Liver (tissue), 9 donors: ENCODE data around the gene YWHAE. TPM values are rescaled to one million over a fixed set of nuclear protein-coding genes. Genes with fewer than 3 reads are reported as not detected.
"Not testable (repeated sequence)": the region's sequence is repeated elsewhere in the genome, so short reads cannot be mapped to it uniquely, and the experiment has no call there.

Source experiments
- DNase-seq: peaks from one replicate; pipeline ENCODE4 v3.0.0-alpha.2; 2017; ENCODE audit warnings: low spot score
- H3K27ac ChIP-seq, 2 donors: one replicate each; pipeline ENCODE4 v1.7.0; 2013; ENCODE audit warnings: inconsistent platforms in 2 of 2, low read length in 2 of 2, control low read depth in 1 of 2, low read depth in 1 of 2, mild to moderate bottlenecking in 1 of 2
- H3K27me3 ChIP-seq, 4 donors: one replicate each; pipeline versions ENCODE4 v1.6.1 to v1.7.0; 2013; ENCODE audit warnings: low read length in 3 of 4, inconsistent platforms in 1 of 4, mild to moderate bottlenecking in 1 of 4, moderate library complexity in 1 of 4; ENCODE audit not compliant: control insufficient read depth in 4 of 4, insufficient read depth in 4 of 4
- H3K36me3 ChIP-seq, 4 donors: one replicate each; pipeline versions ENCODE4 v1.6.1 to v1.7.0; 2013; ENCODE audit warnings: low read length in 3 of 4, mild to moderate bottlenecking in 3 of 4, low read depth in 1 of 4, moderate library complexity in 1 of 4; ENCODE audit not compliant: control insufficient read depth in 4 of 4, insufficient read depth in 3 of 4
- H3K4me1 ChIP-seq, 4 donors: one replicate each; pipeline versions ENCODE4 v1.6.1 to v1.7.0; 2013; ENCODE audit warnings: low read length in 3 of 4, mild to moderate bottlenecking in 3 of 4, moderate library complexity in 1 of 4; ENCODE audit not compliant: control insufficient read depth in 4 of 4, insufficient read depth in 4 of 4
- H3K4me3 ChIP-seq, 3 donors: one replicate each; pipeline versions ENCODE4 v1.6.1 to v1.7.0; 2013; ENCODE audit warnings: low read length in 3 of 3, control low read depth in 1 of 3, low read depth in 1 of 3, mild to moderate bottlenecking in 1 of 3
- H3K9ac ChIP-seq, 2 donors: one replicate each; pipeline ENCODE4 v1.7.0; 2013; ENCODE audit warnings: low read length in 2 of 2, mild to moderate bottlenecking in 2 of 2, moderate library complexity in 2 of 2, control low read depth in 1 of 2, low read depth in 1 of 2
- H3K9me3 ChIP-seq, 4 donors: one replicate each; pipeline versions ENCODE4 v1.6.1 to v1.7.0; 2013; ENCODE audit warnings: low read length in 3 of 4; ENCODE audit not compliant: control insufficient read depth in 4 of 4
- EGR1 ChIP-seq, 2 donors: IDR thresholded peaks; 2 replicates each; pipeline ENCODE4 v1.6.1; 2016 to 2018; ENCODE audit warnings: antibody characterized with exemption in 2 of 2, low read depth in 2 of 2
- FOXA2 ChIP-seq: IDR thresholded peaks from 2 replicates; pipeline ENCODE4 v1.6.1; 2016; ENCODE audit warnings: antibody characterized with exemption
- GABPA ChIP-seq, 2 donors: IDR thresholded peaks in 1 of 2; conservative IDR thresholded peaks in 1 of 2; 2 replicates each; pipeline ENCODE4 v1.6.1; 2016; ENCODE audit warnings: antibody characterized with exemption in 2 of 2, mild to moderate bottlenecking in 1 of 2, moderate library complexity in 1 of 2
- HNF4G ChIP-seq: IDR thresholded peaks from 2 replicates; pipeline ENCODE4 v1.6.1; 2016; ENCODE audit warnings: antibody characterized with exemption
- JUND ChIP-seq, 2 donors: IDR thresholded peaks; 2 replicates each; pipeline ENCODE4 v1.6.1; 2016; ENCODE audit warnings: antibody characterized with exemption in 2 of 2
- NR2F2 ChIP-seq: IDR thresholded peaks from 2 replicates; pipeline ENCODE4 v1.6.1; 2016; ENCODE audit warnings: antibody characterized with exemption
- RAD21 ChIP-seq, 2 donors: IDR thresholded peaks; 2 replicates each; pipeline ENCODE4 v1.6.1; 2016; ENCODE audit warnings: antibody characterized with exemption in 2 of 2, mild to moderate bottlenecking in 2 of 2
- RXRA ChIP-seq, 2 donors: IDR thresholded peaks; 2 replicates each; pipeline ENCODE4 v1.6.1; 2017 to 2018; ENCODE audit warnings: antibody characterized with exemption in 2 of 2, mild to moderate bottlenecking in 1 of 2
- SP1 ChIP-seq: IDR thresholded peaks from 2 replicates; pipeline ENCODE4 v1.6.1; 2018; ENCODE audit warnings: antibody characterized with exemption, mild to moderate bottlenecking
- TAF1 ChIP-seq: conservative IDR thresholded peaks from 2 replicates; pipeline ENCODE4 v1.6.1; 2016; ENCODE audit warnings: antibody characterized with exemption, mild to moderate bottlenecking
- YY1 ChIP-seq: IDR thresholded peaks from 2 replicates; pipeline ENCODE4 v1.6.1; 2016; ENCODE audit warnings: antibody characterized with exemption, mild to moderate bottlenecking
- WGBS: extraction: QIAGEN DNeasy Blood & Tissue Kit; methylation state at CpG from one replicate; pipeline ENCODE4 v1.1.7; 2013; 5-methylcytosine and 5-hydroxymethylcytosine counted together
- polyA plus RNA-seq, 2 donors: library from polyadenylated mRNA; stranded (reverse) in 1 of 2; unstranded in 1 of 2; fragments of 200-250 nt in 1 of 2; fragments of >200 nt in 1 of 2; fragmentation: Nextera tagmentation in 1 of 2; extraction: Ambion mirVana in 1 of 2; gene quantifications; one replicate each; pipeline versions ENCODE4 v1.2.1 to v1.2.3, GENCODE V29; 2013 to 2015
- total RNA-seq, 2 donors: library from RNA; depleted of rRNA; stranded (reverse); fragments of >200 nt; gene quantifications; one replicate each; pipeline ENCODE4 v1.2.3, GENCODE V29; 2014
- TF ChIP-seq, protein P1 (sequence below): IDR thresholded peaks from 2 replicates; pipeline ENCODE4 v1.6.1; 2016; ENCODE audit warnings: antibody characterized with exemption
- TF ChIP-seq, protein P2 (sequence below): IDR thresholded peaks from 2 replicates; pipeline ENCODE4 v1.6.1; 2016; ENCODE audit warnings: antibody characterized with exemption
- TF ChIP-seq, protein P3 (sequence below): IDR thresholded peaks from 2 replicates; pipeline ENCODE4 v1.6.1; 2016; ENCODE audit warnings: antibody characterized with exemption
- donor health status: healthy.
- donor health status: healthy.
- donor health status: healthy.
- donor health status: healthy.
- donor health status: healthy.

The YWHAE gene
- total and polyA plus RNA-seq, 4 donors = 173 to 288 (median 202) TPM

DNA sequence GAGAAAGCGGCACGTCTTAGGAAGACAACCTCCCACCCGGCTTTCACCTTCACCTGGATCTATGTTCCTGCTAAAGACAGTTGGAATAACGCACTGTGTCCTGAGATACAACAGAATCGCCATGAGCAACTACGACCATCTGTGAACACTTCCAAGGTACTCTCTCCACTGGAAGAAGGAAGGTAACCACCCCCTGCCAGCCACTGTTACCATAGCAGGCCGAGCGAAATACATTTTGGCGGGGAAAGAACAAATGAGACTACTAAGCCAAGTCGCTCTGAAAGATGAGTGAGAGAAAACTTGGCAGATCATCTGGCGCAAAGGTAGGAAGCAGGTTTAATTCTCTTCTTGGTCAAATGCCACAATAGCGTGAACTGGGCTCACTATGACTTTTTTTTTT lies 46.2 kb upstream of the YWHAE start:
- Histone ChIP-seq H3K27me3 (no peaks in the 10 kb centered on the region), H3K9ac (no peak overlapping the region), H3K9me3 (no peaks in the 10 kb centered on the region), H3K4me3 (no peak overlapping the region), H3K4me1 (peaks cover 0 to 5% (median 0%) of the 10 kb centered on the region in 4 donors), H3K27ac (no peak overlapping the region), H3K36me3 (peaks cover 0 to 4% (median under 1%) of the 10 kb centered on the region in 4 donors)
- DNase-seq = no peak
- 85% methylated on average over 12 of the region's 12 CpGs for WGBS
- no peak for TF ChIP-seq EGR1 (IDR thresholded peaks at IDR 0.05; ENCODE audit: low read depth in 2 of 2)
- TF ChIP-seq YY1 = no peak
- TF ChIP-seq NR2F2 = no peak
- no peak for TF ChIP-seq GABPA (IDR thresholded peaks at IDR 0.05 in 1 of 2, conservative IDR thresholded peaks at IDR 0.05 in 1 of 2)
- TF ChIP-seq, protein P1, sequence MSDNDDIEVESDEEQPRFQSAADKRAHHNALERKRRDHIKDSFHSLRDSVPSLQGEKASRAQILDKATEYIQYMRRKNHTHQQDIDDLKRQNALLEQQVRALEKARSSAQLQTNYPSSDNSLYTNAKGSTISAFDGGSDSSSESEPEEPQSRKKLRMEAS = no peak
- TF ChIP-seq RAD21 (IDR thresholded peaks at IDR 0.05) = no peak
- no peak for TF ChIP-seq FOXA2
- TF ChIP-seq, protein P2, sequence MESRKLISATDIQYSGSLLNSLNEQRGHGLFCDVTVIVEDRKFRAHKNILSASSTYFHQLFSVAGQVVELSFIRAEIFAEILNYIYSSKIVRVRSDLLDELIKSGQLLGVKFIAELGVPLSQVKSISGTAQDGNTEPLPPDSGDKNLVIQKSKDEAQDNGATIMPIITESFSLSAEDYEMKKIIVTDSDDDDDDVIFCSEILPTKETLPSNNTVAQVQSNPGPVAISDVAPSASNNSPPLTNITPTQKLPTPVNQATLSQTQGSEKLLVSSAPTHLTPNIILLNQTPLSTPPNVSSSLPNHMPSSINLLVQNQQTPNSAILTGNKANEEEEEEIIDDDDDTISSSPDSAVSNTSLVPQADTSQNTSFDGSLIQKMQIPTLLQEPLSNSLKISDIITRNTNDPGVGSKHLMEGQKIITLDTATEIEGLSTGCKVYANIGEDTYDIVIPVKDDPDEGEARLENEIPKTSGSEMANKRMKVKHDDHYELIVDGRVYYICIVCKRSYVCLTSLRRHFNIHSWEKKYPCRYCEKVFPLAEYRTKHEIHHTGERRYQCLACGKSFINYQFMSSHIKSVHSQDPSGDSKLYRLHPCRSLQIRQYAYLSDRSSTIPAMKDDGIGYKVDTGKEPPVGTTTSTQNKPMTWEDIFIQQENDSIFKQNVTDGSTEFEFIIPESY = no peak
- TF ChIP-seq HNF4G = no peak
- no peak for TF ChIP-seq TAF1
- no peak for TF ChIP-seq RXRA (IDR thresholded peaks at IDR 0.05)

DNA sequence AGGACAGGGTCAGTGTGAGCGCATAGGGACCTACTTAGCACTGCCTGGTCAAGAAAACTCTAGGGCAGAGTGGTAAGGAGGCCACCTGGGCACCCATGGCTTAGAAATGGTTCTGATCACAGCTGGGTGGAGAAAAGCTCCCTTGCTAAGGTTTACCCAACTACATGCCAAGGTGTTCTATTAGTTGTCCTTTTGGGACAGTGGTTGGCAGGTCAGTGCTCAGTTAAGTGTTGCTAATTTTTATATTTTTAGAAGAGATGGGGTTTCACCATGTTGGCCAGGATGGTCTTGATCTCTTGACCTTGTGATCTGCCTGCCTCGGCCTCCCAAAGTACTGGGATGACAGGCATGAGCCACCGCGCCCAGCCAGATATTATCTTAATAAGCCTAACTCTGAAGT lies 45.7 kb upstream of the YWHAE start:
- H3K9ac ChIP-seq = not testable (repeated sequence)

DNA sequence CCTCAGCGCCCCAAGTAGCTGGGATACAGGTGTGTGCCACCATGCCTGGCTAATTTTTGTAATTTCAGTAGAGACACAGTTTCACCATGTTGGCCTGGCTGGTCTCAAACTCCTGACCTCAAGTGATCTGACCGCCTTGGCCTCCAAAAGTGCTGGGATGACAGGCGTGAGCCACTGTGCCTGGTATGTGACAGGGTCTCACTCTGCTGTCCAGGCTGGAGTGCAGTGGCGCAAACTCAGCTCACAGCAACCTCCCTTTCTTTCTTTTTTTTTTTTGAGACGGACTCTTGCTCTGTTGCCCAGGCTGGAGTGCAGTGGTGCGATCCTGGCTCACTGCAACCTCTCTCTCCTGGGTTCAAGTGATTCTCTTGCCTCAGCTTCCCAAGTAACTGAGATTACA lies 42.7 kb upstream of the YWHAE start:
- H3K27me3 ChIP-seq, H3K4me1 ChIP-seq, H3K4me3 ChIP-seq, H3K36me3 ChIP-seq, DNase-seq, H3K9me3 ChIP-seq, H3K9ac ChIP-seq, H3K27ac ChIP-seq: not testable (repeated sequence)
- WGBS = 95% methylated on average over 6 of the region's 6 CpGs

More for the DNA sequence above, 45.7 kb upstream of the YWHAE start:
- not testable (repeated sequence) for H3K36me3 ChIP-seq, H3K27me3 ChIP-seq, DNase-seq, H3K4me1 ChIP-seq, H3K27ac ChIP-seq, H3K4me3 ChIP-seq, H3K9me3 ChIP-seq
- WGBS = 81% methylated on average over 4 of the region's 4 CpGs

DNA sequence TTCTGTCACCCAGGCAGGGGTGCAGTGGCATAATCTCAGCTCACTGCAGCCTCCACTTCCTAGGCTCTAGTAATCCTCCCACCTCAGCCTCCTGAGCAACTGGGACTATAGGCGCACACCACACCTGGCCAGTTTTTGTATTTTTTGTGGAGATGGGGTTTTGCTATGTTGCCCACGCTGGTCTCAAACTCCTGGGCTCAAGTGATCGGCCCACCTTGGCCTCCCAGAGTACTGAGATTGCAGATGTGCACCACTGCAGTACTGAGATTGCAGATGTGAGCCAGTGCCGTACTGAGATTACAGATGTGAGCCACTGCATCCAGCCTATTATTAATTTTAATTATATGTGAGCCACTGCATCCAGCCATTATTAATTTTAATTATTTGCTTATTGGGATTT lies 42.2 kb upstream of the YWHAE start:
- WGBS = 98% methylated on average over 4 of the region's 4 CpGs
- peaks cover 0 to 4% (median 2%) of the 10 kb centered on the region in 4 donors for H3K36me3 ChIP-seq

More for the DNA sequence above, 42.2 kb upstream of the YWHAE start:
- Histone ChIP-seq H3K4me1 (peaks cover 0 to 4% (median 1%) of the 10 kb centered on the region in 4 donors), H3K4me3 (no peak overlapping the region), H3K9ac (no peak overlapping the region), H3K9me3 (no peaks in the 10 kb centered on the region), H3K27me3 (no peaks in the 10 kb centered on the region), H3K27ac (no peak overlapping the region)
- no peak for DNase-seq
- no peak for TF ChIP-seq SP1
- TF ChIP-seq, protein P2 = no peak
- TF ChIP-seq RAD21 (IDR thresholded peaks at IDR 0.05) = no peak
- no peak for TF ChIP-seq JUND (IDR thresholded peaks at IDR 0.05)
- TF ChIP-seq, protein P3, sequence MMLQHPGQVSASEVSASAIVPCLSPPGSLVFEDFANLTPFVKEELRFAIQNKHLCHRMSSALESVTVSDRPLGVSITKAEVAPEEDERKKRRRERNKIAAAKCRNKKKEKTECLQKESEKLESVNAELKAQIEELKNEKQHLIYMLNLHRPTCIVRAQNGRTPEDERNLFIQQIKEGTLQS = no peak
